Smooth muscle cell (in vitro differentiated cells): ENCODE data around the gene ZNF365. TPM values are rescaled to one million over a fixed set of nuclear protein-coding genes. Genes with fewer than 3 reads are reported as not detected.
"Not testable (repeated sequence)": the region's sequence is repeated elsewhere in the genome, so short reads cannot be mapped to it uniquely, and the experiment has no call there.

Experiments
- DNase-seq: peaks from one replicate; lab custom pipeline; 2025; ENCODE audit not compliant: unreplicated experiment; lab: John Stamatoyannopoulos, UW
- H2AFZ ChIP-seq: fragments of 200-600 bp; sonication (generic); 2 replicates; pipeline ENCODE4 v1.6.0; 2016; ENCODE audit warnings: antibody characterized with exemption, low read depth, mild to moderate bottlenecking
- H3F3A ChIP-seq: fragments of 200-600 bp; sonication (generic); 2 replicates; pipeline ENCODE4 v1.6.0; 2017; ENCODE audit warnings: antibody characterized with exemption, low read depth
- H3K27ac ChIP-seq: fragments of 200-600 bp; sonication (generic); 2 replicates; pipeline ENCODE4 v1.5.1; 2016; ENCODE audit warnings: low read depth, mild to moderate bottlenecking
- H3K27me3 ChIP-seq: fragments of 200-600 bp; sonication (generic); 2 replicates; pipeline ENCODE4 v1.6.1; 2016; ENCODE audit warnings: low read depth, mild to moderate bottlenecking
- H3K36me3 ChIP-seq: fragments of 200-600 bp; sonication (generic); 2 replicates; pipeline ENCODE4 v1.5.1; 2016; ENCODE audit warnings: low read depth
- H3K4me1 ChIP-seq: fragments of 200-600 bp; sonication (generic); 2 replicates; pipeline ENCODE4 v1.5.1; 2016; ENCODE audit warnings: low read depth
- H3K4me2 ChIP-seq: fragments of 200-600 bp; sonication (generic); 2 replicates; pipeline ENCODE4 v1.6.0; 2016; ENCODE audit warnings: mild to moderate bottlenecking
- H3K4me3 ChIP-seq: fragments of 200-600 bp; sonication (generic); 2 replicates; pipeline ENCODE4 v1.5.1; 2016; ENCODE audit warnings: mild to moderate bottlenecking
- H3K79me2 ChIP-seq: fragments of 200-600 bp; sonication (generic); 2 replicates; pipeline ENCODE4 v1.6.0; 2016; ENCODE audit warnings: low read depth, mild to moderate bottlenecking
- H3K9ac ChIP-seq: fragments of 200-600 bp; sonication (generic); 2 replicates; pipeline ENCODE4 v1.6.0; 2016; ENCODE audit warnings: low read depth
- H3K9me3 ChIP-seq: fragments of 200-600 bp; sonication (generic); replicated peaks from 2 replicates; pipeline ENCODE4 v1.5.1; 2016; ENCODE audit warnings: low read depth
- H4K20me1 ChIP-seq: fragments of 200-600 bp; sonication (generic); 2 replicates; pipeline ENCODE4 v1.6.0; 2016; ENCODE audit warnings: low read depth
- CTCF ChIP-seq: fragments of 200-600 bp; sonication (generic); IDR thresholded peaks from 2 replicates; pipeline ENCODE4 v1.5.1; 2017; ENCODE audit warnings: borderline replicate concordance, mild to moderate bottlenecking, antibody characterized with exemption; ENCODE audit not compliant: insufficient read depth, poor library complexity, severe bottlenecking
- WGBS: methylation state at CpG from one replicate; pipeline ENCODE4 v1.1.7; 2016; ENCODE audit warnings: low lambda C conversion rate; 5-methylcytosine and 5-hydroxymethylcytosine counted together
- polyA plus RNA-seq: library from polyadenylated mRNA; unstranded; fragments of >200 nt; fragmentation: Nextera tagmentation; extraction: Ambion mirVana; gene quantifications from 2 replicates; pipeline ENCODE4 v1.2.1, GENCODE V29; 2016
- total RNA-seq: library from RNA; depleted of rRNA; stranded (reverse); fragments of >200 nt; gene quantifications from 2 replicates; pipeline ENCODE4 v1.2.3, GENCODE V29; 2014

Gene ZNF365
- total and polyA plus RNA-seq, 2 experiments from 2014 or later, result 2.0 to 3.7 TPM

- Histone ChIP-seq H3K27me3 (no peaks in the 10 kb centered on the region), H3F3A (no peaks in the 10 kb centered on the region), H3K4me2 (no peak overlapping the region), H3K79me2 (no peaks in the 10 kb centered on the region), H3K27ac (no peak overlapping the region), H2AFZ (no peak overlapping the region), H3K36me3 (no peaks in the 10 kb centered on the region), H3K9ac (no peak overlapping the region), H4K20me1 (no peaks in the 10 kb centered on the region), H3K4me1 (no peaks in the 10 kb centered on the region), H3K9me3 (no peaks in the 10 kb centered on the region), H3K4me3 (no peak overlapping the region)
- DNase-seq, result no peak
- TF ChIP-seq CTCF, result no peak
- 88% methylated on average over 1 of the region's 1 CpG for WGBS
Observed at GRCh38 chr10:62395892-62396291, 21.7 kb downstream of the ZNF365 start.

GRCh38 chr10:62396864-62397263, 22.7 kb downstream of the ZNF365 start:
- Histone ChIP-seq H3K36me3 (no peaks in the 10 kb centered on the region), H2AFZ (no peak overlapping the region), H3K4me3 (no peak overlapping the region), H3K27me3 (no peaks in the 10 kb centered on the region), H4K20me1 (no peaks in the 10 kb centered on the region), H3K4me1 (no peaks in the 10 kb centered on the region), H3F3A (no peaks in the 10 kb centered on the region), H3K27ac (no peak overlapping the region), H3K9ac (no peak overlapping the region), H3K4me2 (no peak overlapping the region), H3K9me3 (no peaks in the 10 kb centered on the region), H3K79me2 (no peaks in the 10 kb centered on the region)
- 84% methylated on average over 3 of the region's 3 CpGs for WGBS
- DNase-seq, result no peak
- no peak for TF ChIP-seq CTCF

GRCh38 chr10:62399211-62399610, 25.0 kb downstream of the ZNF365 start:
- no peaks in the 10 kb centered on the region for H3K4me1 ChIP-seq
- H3K4me3 ChIP-seq, result no peak overlapping the region
- no peak overlapping the region for H3K4me2 ChIP-seq
- H3K9me3 ChIP-seq, result no peaks in the 10 kb centered on the region
- H3K27ac ChIP-seq, result no peak overlapping the region
- H3K79me2 ChIP-seq, result no peaks in the 10 kb centered on the region
- no peak for TF ChIP-seq CTCF
- H4K20me1 ChIP-seq, result no peaks in the 10 kb centered on the region
- peaks cover 6% of the 10 kb centered on the region for H3K27me3 ChIP-seq
- WGBS, result 65% methylated on average over 5 of the region's 5 CpGs
- no peak for DNase-seq
- H2AFZ ChIP-seq, result no peak overlapping the region
- no peak overlapping the region for H3K9ac ChIP-seq
- no peaks in the 10 kb centered on the region for H3F3A ChIP-seq
- no peaks in the 10 kb centered on the region for H3K36me3 ChIP-seq

- H3K27ac ChIP-seq, result no peak overlapping the region
- no peak overlapping the region for H3K4me3 ChIP-seq
- H3K36me3 ChIP-seq, result no peaks in the 10 kb centered on the region
- H3K4me2 ChIP-seq, result no peak overlapping the region
- DNase-seq, result no peak
- H4K20me1 ChIP-seq, result no peaks in the 10 kb centered on the region
- H3K4me1 ChIP-seq, result no peaks in the 10 kb centered on the region
- no peak for TF ChIP-seq CTCF
- H3K9me3 ChIP-seq, result peaks cover 1% of the 10 kb centered on the region
- H3K9ac ChIP-seq, result no peak overlapping the region
- no peaks in the 10 kb centered on the region for H3K79me2 ChIP-seq
- peaks cover 8% of the 10 kb centered on the region for H3K27me3 ChIP-seq
- no peaks in the 10 kb centered on the region for H3F3A ChIP-seq
- H2AFZ ChIP-seq, result no peak overlapping the region
Observed at GRCh38 chr10:62402508-62402907, 28.3 kb downstream of the ZNF365 start.

- not testable (repeated sequence) for H3K4me3 ChIP-seq, H3K27me3 ChIP-seq, H3K4me1 ChIP-seq, H3K9ac ChIP-seq, H3K4me2 ChIP-seq, H4K20me1 ChIP-seq, H3F3A ChIP-seq, H3K79me2 ChIP-seq, H3K36me3 ChIP-seq, DNase-seq, H3K9me3 ChIP-seq, H3K27ac ChIP-seq, H2AFZ ChIP-seq
- WGBS, result 75% methylated on average over 1 of the region's 1 CpG
Observed at GRCh38 chr10:62410528-62410927, 36.4 kb downstream of the ZNF365 start.

GRCh38 chr10:62410934-62411333, 36.8 kb downstream of the ZNF365 start:
- H3F3A ChIP-seq, H3K4me1 ChIP-seq, H3K27ac ChIP-seq, H3K4me3 ChIP-seq, H3K36me3 ChIP-seq, DNase-seq, H3K27me3 ChIP-seq, H3K79me2 ChIP-seq, H2AFZ ChIP-seq, H3K9me3 ChIP-seq, H3K4me2 ChIP-seq, H4K20me1 ChIP-seq, H3K9ac ChIP-seq: not testable (repeated sequence)
- 85% methylated on average over 1 of the region's 1 CpG for WGBS
